Measurements from ENCODE around the gene CORIN. TPM values are rescaled to one million over a fixed set of nuclear protein-coding genes. Genes with fewer than 3 reads are reported as not detected.

CORIN gene
- polyA plus RNA-seq, 4 donors, result 4.1 to 5.4 (median 4.9) TPM

GRCh38 chr4:47837094-47837907, 566 bp downstream of the CORIN start:
- DNase-seq (ENCODE audit: low read depth in 4 of 4, low spot score in 2 of 4), result peak in 2 of 4 donors; percentile 46 to 49

- peak in 3 of 4 donors; percentile 51 to 75 (median 74) for DNase-seq (ENCODE audit: low read depth in 4 of 4, low spot score in 2 of 4)
Observed at GRCh38 chr4:47836641-47837093, 1.2 kb downstream of the CORIN start.

GRCh38 chr4:47835494-47835893, 2.4 kb downstream of the CORIN start:
- DNase-seq (ENCODE audit: low read depth in 4 of 4, low spot score in 2 of 4), result no peak

- DNase-seq (ENCODE audit: low read depth in 4 of 4, low spot score in 2 of 4), result no peak
Observed at GRCh38 chr4:47831026-47831679, 6.7 kb downstream of the CORIN start.

GRCh38 chr4:47830265-47831025, 7.4 kb downstream of the CORIN start:
- no peak for DNase-seq (ENCODE audit: low read depth in 4 of 4, low spot score in 2 of 4)

- DNase-seq (ENCODE audit: low read depth in 4 of 4, low spot score in 2 of 4), result no peak
Observed at GRCh38 chr4:47829438-47829837, 8.4 kb downstream of the CORIN start.

GRCh38 chr4:47827343-47828047, 10.4 kb downstream of the CORIN start:
- no peak for DNase-seq (ENCODE audit: low read depth in 4 of 4, low spot score in 2 of 4)

GRCh38 chr4:47824840-47825239, 13.0 kb downstream of the CORIN start:
- peak in 3 of 4 donors; percentile 44 to 68 (median 58) for DNase-seq (ENCODE audit: low read depth in 4 of 4, low spot score in 2 of 4)

GRCh38 chr4:47819178-47819577, 18.7 kb downstream of the CORIN start:
- DNase-seq (ENCODE audit: low read depth in 4 of 4, low spot score in 2 of 4), result no peak

- DNase-seq (ENCODE audit: low read depth in 4 of 4, low spot score in 2 of 4), result no peak
Observed at GRCh38 chr4:47817275-47817674, 20.6 kb downstream of the CORIN start.

- no peak for DNase-seq (ENCODE audit: low read depth in 4 of 4, low spot score in 2 of 4)
Observed at GRCh38 chr4:47816748-47817147, 21.1 kb downstream of the CORIN start.

- DNase-seq (ENCODE audit: low read depth in 4 of 4, low spot score in 2 of 4), result no peak
Observed at GRCh38 chr4:47814618-47815295, 23.1 kb downstream of the CORIN start.

- DNase-seq (ENCODE audit: low read depth in 4 of 4, low spot score in 2 of 4), result no peak
Observed at GRCh38 chr4:47809654-47810203, 28.1 kb downstream of the CORIN start.

GRCh38 chr4:47804598-47804997, 33.3 kb downstream of the CORIN start:
- DNase-seq (ENCODE audit: low read depth in 4 of 4, low spot score in 2 of 4), result no peak

GRCh38 chr4:47801481-47802002, 36.3 kb downstream of the CORIN start:
- no peak for DNase-seq (ENCODE audit: low read depth in 4 of 4, low spot score in 2 of 4)

- DNase-seq (ENCODE audit: low read depth in 4 of 4, low spot score in 2 of 4), result no peak
Observed at GRCh38 chr4:47798165-47798564, 39.7 kb downstream of the CORIN start.

- DNase-seq (ENCODE audit: low read depth in 4 of 4, low spot score in 2 of 4), result no peak
Observed at GRCh38 chr4:47791965-47792364, 45.9 kb downstream of the CORIN start.

GRCh38 chr4:47790105-47790504, 47.8 kb downstream of the CORIN start:
- no peak for DNase-seq (ENCODE audit: low read depth in 4 of 4, low spot score in 2 of 4)

GRCh38 chr4:47788126-47788525, 49.7 kb downstream of the CORIN start:
- no peak for DNase-seq (ENCODE audit: low read depth in 4 of 4, low spot score in 2 of 4)
